ENCODE measurements around the gene GJA1. TPM values are rescaled to one million over a fixed set of nuclear protein-coding genes. Genes with fewer than 3 reads are reported as not detected.

The GJA1 gene
- total RNA-seq, 1 donor = 834 TPM

GRCh38 chr6:121437851-121438651, 2.6 kb downstream of the GJA1 start:
- H3K4me3 ChIP-seq (ENCODE audit: low read depth, low read length) = peak overlapping the region; percentile 74
- DNase-seq (ENCODE audit: low read depth) = peak; percentile 33
- no peak for TF ChIP-seq CTCF (IDR thresholded peaks at IDR 0.05; ENCODE audit: insufficient read depth, low read depth, low read length)

GRCh38 chr6:121438869-121439268, 3.4 kb downstream of the GJA1 start:
- no peak for TF ChIP-seq CTCF (IDR thresholded peaks at IDR 0.05; ENCODE audit: insufficient read depth, low read depth, low read length)
- no peak for DNase-seq (ENCODE audit: low read depth)
- H3K4me3 ChIP-seq (ENCODE audit: low read depth, low read length) = peak overlapping the region; percentile 74

- DNase-seq (ENCODE audit: low read depth) = no peak
- no peak for TF ChIP-seq CTCF (IDR thresholded peaks at IDR 0.05; ENCODE audit: insufficient read depth, low read depth, low read length)
- H3K4me3 ChIP-seq (ENCODE audit: low read depth, low read length) = peak overlapping the region; percentile 74
These were observed 4.0 kb downstream of the GJA1 start for GRCh38 chr6:121439475-121439874.

GRCh38 chr6:121439926-121440325, 4.5 kb downstream of the GJA1 start:
- no peak for TF ChIP-seq CTCF (IDR thresholded peaks at IDR 0.05; ENCODE audit: insufficient read depth, low read depth, low read length)
- DNase-seq (ENCODE audit: low read depth) = peak; percentile 60
- H3K4me3 ChIP-seq (ENCODE audit: low read depth, low read length) = peak overlapping the region; percentile 74

GRCh38 chr6:121441477-121441876, 6.0 kb downstream of the GJA1 start:
- DNase-seq (ENCODE audit: low read depth) = no peak
- TF ChIP-seq CTCF (IDR thresholded peaks at IDR 0.05; ENCODE audit: insufficient read depth, low read depth, low read length) = no peak
- peak overlapping the region; percentile 74 for H3K4me3 ChIP-seq (ENCODE audit: low read depth, low read length)

- peak overlapping the region; percentile 74 for H3K4me3 ChIP-seq (ENCODE audit: low read depth, low read length)
- no peak for TF ChIP-seq CTCF (IDR thresholded peaks at IDR 0.05; ENCODE audit: insufficient read depth, low read depth, low read length)
- peak; percentile 30 for DNase-seq (ENCODE audit: low read depth)
These were observed 7.1 kb downstream of the GJA1 start for GRCh38 chr6:121442576-121442975.

Data from fibroblast of villous mesenchyme (primary cell).